ENCODE data around the gene LDLRAD4. TPM values are rescaled to one million over a fixed set of nuclear protein-coding genes. Genes with fewer than 3 reads are reported as not detected.
A peak's percentile ranks its signal among the peaks of the same experiment; 100 is the strongest.

The LDLRAD4 gene
- total and polyA plus RNA-seq, 8 donors: 14.1 to 26.6 (median 18.8) TPM

- DNase-seq (no peak), ATAC-seq (no peak)
- intact Hi-C loops (cut with DNase I): no loop called here
- peak overlapping the region in 1 of 2 donors; percentile 88 for H3K27ac ChIP-seq
- no peaks in the 10 kb centered on the region for H3K9me3 ChIP-seq
- TF ChIP-seq, protein P1, sequence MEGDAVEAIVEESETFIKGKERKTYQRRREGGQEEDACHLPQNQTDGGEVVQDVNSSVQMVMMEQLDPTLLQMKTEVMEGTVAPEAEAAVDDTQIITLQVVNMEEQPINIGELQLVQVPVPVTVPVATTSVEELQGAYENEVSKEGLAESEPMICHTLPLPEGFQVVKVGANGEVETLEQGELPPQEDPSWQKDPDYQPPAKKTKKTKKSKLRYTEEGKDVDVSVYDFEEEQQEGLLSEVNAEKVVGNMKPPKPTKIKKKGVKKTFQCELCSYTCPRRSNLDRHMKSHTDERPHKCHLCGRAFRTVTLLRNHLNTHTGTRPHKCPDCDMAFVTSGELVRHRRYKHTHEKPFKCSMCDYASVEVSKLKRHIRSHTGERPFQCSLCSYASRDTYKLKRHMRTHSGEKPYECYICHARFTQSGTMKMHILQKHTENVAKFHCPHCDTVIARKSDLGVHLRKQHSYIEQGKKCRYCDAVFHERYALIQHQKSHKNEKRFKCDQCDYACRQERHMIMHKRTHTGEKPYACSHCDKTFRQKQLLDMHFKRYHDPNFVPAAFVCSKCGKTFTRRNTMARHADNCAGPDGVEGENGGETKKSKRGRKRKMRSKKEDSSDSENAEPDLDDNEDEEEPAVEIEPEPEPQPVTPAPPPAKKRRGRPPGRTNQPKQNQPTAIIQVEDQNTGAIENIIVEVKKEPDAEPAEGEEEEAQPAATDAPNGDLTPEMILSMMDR (IDR thresholded peaks at IDR 0.05): no peak
- H3K36me3 ChIP-seq: no peaks in the 10 kb centered on the region
- no peaks in the 10 kb centered on the region for H3K27me3 ChIP-seq
- no peak overlapping the region for H3K4me3 ChIP-seq
- H3K4me1 ChIP-seq: peaks cover 0 to 53% of the 10 kb centered on the region in 2 donors
Measured at GRCh38 chr18:13568443-13569392, 350.2 kb downstream of the LDLRAD4 start.

DNA sequence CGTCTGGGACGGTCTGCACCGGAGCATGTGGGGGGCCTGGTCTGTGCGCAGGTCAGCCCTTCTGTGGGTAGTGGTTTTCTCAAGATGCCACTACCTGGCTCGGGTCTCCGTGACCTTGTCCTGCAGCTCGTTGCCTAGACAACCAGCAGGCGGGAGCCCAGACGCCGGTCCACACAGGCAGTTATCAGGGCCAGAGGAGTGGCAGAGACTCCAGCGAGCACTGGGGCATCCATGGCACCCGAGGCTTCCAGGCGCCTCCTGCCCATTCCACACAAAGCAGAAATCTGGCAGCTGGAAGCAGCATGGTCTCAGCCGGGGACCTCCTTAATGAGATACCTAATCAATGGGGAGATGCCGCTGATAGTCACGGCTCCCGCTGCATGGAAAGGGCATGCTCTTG is 351.7 kb downstream of the LDLRAD4 start:
- DNase-seq (no peak), ATAC-seq (no peak)
- TF ChIP-seq, protein P1 (IDR thresholded peaks at IDR 0.05): no peak
- Histone ChIP-seq H3K36me3 (no peaks in the 10 kb centered on the region), H3K4me1 (peaks cover 0 to 40% of the 10 kb centered on the region in 2 donors), H3K4me3 (no peak overlapping the region), H3K27me3 (no peaks in the 10 kb centered on the region), H3K9me3 (no peaks in the 10 kb centered on the region), H3K27ac (no peak overlapping the region)
- intact Hi-C loops (cut with DNase I): no loop called here

DNA sequence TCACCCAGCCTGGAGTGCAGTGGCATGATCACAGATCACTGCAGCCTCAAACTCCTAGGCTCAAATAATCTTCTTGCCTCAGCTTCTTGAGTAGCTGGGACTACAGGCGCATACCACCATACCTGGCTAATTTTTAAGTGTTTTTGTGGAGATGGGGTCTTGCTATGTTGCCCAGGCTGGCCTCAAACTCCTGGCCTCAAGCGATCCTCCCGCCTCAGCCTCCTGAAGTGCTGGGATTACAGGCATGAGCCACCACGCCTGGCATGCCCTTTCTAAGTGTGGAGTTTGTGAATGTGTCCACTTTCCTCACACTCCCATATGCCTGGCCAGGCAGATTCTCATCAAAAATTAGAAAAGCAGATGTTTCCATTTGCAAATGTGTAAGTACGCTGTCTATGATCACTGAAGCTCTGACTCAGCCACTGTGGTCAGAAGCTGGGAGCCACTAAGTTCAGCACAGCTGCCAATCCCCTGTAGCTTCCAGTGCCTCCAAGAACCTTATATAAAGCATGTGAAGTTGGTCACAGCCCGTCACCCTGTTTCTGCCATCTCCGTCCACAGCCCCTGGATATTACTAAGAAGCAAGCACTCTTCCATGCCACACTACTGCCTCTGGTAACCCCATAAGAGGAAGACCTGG is 352.4 kb downstream of the LDLRAD4 start:
- DNase-seq (no peak), ATAC-seq (peak; percentile 20)
- Histone ChIP-seq H3K36me3 (no peaks in the 10 kb centered on the region), H3K9me3 (no peaks in the 10 kb centered on the region), H3K27me3 (no peaks in the 10 kb centered on the region), H3K4me3 (no peak overlapping the region), H3K4me1 (peaks cover 0 to 34% of the 10 kb centered on the region in 2 donors), H3K27ac (no peak overlapping the region)
- intact Hi-C loops (cut with DNase I): no loop called here
- TF ChIP-seq, protein P1 (IDR thresholded peaks at IDR 0.05): no peak

DNA sequence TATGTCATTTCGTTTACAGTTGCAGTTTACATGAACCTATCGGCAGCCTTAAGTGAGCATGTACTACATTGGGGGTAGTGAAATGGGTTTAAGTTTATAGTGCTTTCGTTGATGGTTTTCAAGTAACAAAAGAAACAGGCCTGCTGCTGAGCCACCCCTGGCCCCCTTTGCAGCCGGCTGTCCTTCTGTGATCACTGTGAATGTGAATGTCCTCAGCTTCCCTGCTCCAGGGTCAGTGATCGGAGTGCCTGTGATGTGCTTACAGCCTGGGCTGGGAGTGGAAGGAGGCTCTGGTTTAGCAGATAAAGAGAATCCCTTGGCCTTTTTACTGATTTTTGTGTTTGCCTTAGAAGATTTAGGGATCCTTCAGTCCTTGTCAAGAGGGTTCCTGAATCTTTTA is 353.6 kb downstream of the LDLRAD4 start:
- Histone ChIP-seq H3K36me3 (no peaks in the 10 kb centered on the region), H3K4me1 (peaks cover 0 to 26% of the 10 kb centered on the region in 2 donors), H3K4me3 (no peak overlapping the region), H3K9me3 (no peaks in the 10 kb centered on the region), H3K27me3 (no peaks in the 10 kb centered on the region), H3K27ac (no peak overlapping the region)
- intact Hi-C loops (cut with DNase I): no loop called here
- TF ChIP-seq, protein P1 (IDR thresholded peaks at IDR 0.05): no peak
- ATAC-seq (no peak), DNase-seq (no peak)

GRCh38 chr18:13572721-13573120 is 354.2 kb downstream of the LDLRAD4 start:
- H3K4me3 ChIP-seq: no peak overlapping the region
- DNase-seq (no peak), ATAC-seq (no peak)
- H3K9me3 ChIP-seq: no peaks in the 10 kb centered on the region
- H3K27me3 ChIP-seq: no peaks in the 10 kb centered on the region
- H3K27ac ChIP-seq: no peak overlapping the region
- intact Hi-C loops (cut with DNase I): no loop called here
- no peaks in the 10 kb centered on the region for H3K36me3 ChIP-seq
- TF ChIP-seq, protein P1 (IDR thresholded peaks at IDR 0.05): no peak
- peaks cover 0 to 26% of the 10 kb centered on the region in 2 donors for H3K4me1 ChIP-seq
